Glutamatergic neuron (in vitro differentiated cells): ENCODE results near the gene ANKRD12. TPM values are rescaled to one million over a fixed set of nuclear protein-coding genes. Genes with fewer than 3 reads are reported as not detected.

Experiments
- DNase-seq: peaks from one replicate; pipeline ENCODE4 v3.0.0; 2022
- H3K27ac Mint-ChIP-seq: one replicate; pipeline ENCODE4 v1.8.0; 2020; ENCODE audit warnings: mild to moderate bottlenecking, mixed read lengths, inconsistent platforms; ENCODE audit not compliant: unreplicated experiment
- H3K27me3 Mint-ChIP-seq: one replicate; pipeline ENCODE4 v1.8.0; 2020; ENCODE audit warnings: mild to moderate bottlenecking, moderate library complexity, mixed read lengths, inconsistent platforms; ENCODE audit not compliant: unreplicated experiment
- H3K36me3 Mint-ChIP-seq: one replicate; pipeline ENCODE4 v1.8.0; 2020; ENCODE audit warnings: mild to moderate bottlenecking, mixed read lengths, inconsistent platforms; ENCODE audit not compliant: unreplicated experiment
- H3K4me1 Mint-ChIP-seq: one replicate; pipeline ENCODE4 v1.8.0; 2020; ENCODE audit warnings: mild to moderate bottlenecking, low read depth, mixed read lengths, inconsistent platforms; ENCODE audit not compliant: unreplicated experiment
- H3K4me3 Mint-ChIP-seq: one replicate; pipeline ENCODE4 v1.8.0; 2020; ENCODE audit warnings: mild to moderate bottlenecking, mixed read lengths, inconsistent platforms; ENCODE audit not compliant: unreplicated experiment
- H3K9me3 Mint-ChIP-seq: one replicate; pipeline ENCODE4 v1.8.0; 2020; ENCODE audit warnings: mild to moderate bottlenecking, moderate library complexity, mixed read lengths, inconsistent platforms; ENCODE audit not compliant: unreplicated experiment
- CTCF ChIP-seq: fragments of 200-600 bp; sonication (generic); IDR thresholded peaks from one replicate; pipeline ENCODE4 v1.5.0; 2021; ENCODE audit not compliant: partially characterized antibody, unreplicated experiment
- total RNA-seq: library from RNA; stranded (reverse); fragmentation: NEBNext Ultra II Directional; extraction: Animal tissue kit (Norgen Biotek cat#: 25700); gene quantifications from one replicate; pipeline ENCODE4 v1.2.1, GENCODE V29; 2021; ENCODE audit not compliant: unreplicated experiment

ANKRD12 gene
- total RNA-seq, 1 donor from 2014 or later, result 41.6 TPM

GRCh38 chr18:9292047-9292446, 155.5 kb downstream of the ANKRD12 start:
- no peak for DNase-seq
- H3K27ac Mint-ChIP-seq, result no peak overlapping the region
- peaks cover 6% of the 10 kb centered on the region for H3K9me3 Mint-ChIP-seq
- H3K4me3 Mint-ChIP-seq, result no peak overlapping the region
- TF ChIP-seq CTCF, result no peak
- peaks cover 5% of the 10 kb centered on the region for H3K27me3 Mint-ChIP-seq
- peaks cover 11% of the 10 kb centered on the region for H3K36me3 Mint-ChIP-seq
- H3K4me1 Mint-ChIP-seq, result no peaks in the 10 kb centered on the region

GRCh38 chr18:9293948-9294347, 157.4 kb downstream of the ANKRD12 start:
- Mint-ChIP-seq H3K9me3 (peaks cover 6% of the 10 kb centered on the region), H3K36me3 (peaks cover 11% of the 10 kb centered on the region), H3K27me3 (peaks cover 5% of the 10 kb centered on the region)

GRCh38 chr18:9296233-9297006, 159.8 kb downstream of the ANKRD12 start:
- TF ChIP-seq CTCF, result no peak
- H3K36me3 Mint-ChIP-seq, result peaks cover 11% of the 10 kb centered on the region
- no peak overlapping the region for H3K27ac Mint-ChIP-seq
- H3K4me3 Mint-ChIP-seq, result no peak overlapping the region
- DNase-seq, result no peak
- H3K4me1 Mint-ChIP-seq, result no peaks in the 10 kb centered on the region
- H3K9me3 Mint-ChIP-seq, result peaks cover 6% of the 10 kb centered on the region
- H3K27me3 Mint-ChIP-seq, result peaks cover 5% of the 10 kb centered on the region

More at GRCh38 chr18:9293948-9294347, 157.4 kb downstream of the ANKRD12 start:
- no peak for TF ChIP-seq CTCF
- Mint-ChIP-seq H3K4me3 (no peak overlapping the region), H3K4me1 (no peaks in the 10 kb centered on the region), H3K27ac (no peak overlapping the region)
- DNase-seq, result no peak

- H3K27ac Mint-ChIP-seq, result no peak overlapping the region
- H3K4me3 Mint-ChIP-seq, result no peak overlapping the region
- no peak for TF ChIP-seq CTCF
- DNase-seq, result no peak
- no peaks in the 10 kb centered on the region for H3K4me1 Mint-ChIP-seq
- H3K27me3 Mint-ChIP-seq, result peaks cover 5% of the 10 kb centered on the region
- peaks cover 7% of the 10 kb centered on the region for H3K36me3 Mint-ChIP-seq
- H3K9me3 Mint-ChIP-seq, result peaks cover 6% of the 10 kb centered on the region
These were observed 160.4 kb downstream of the ANKRD12 start for GRCh38 chr18:9297007-9297393.

GRCh38 chr18:9304388-9305070, 167.9 kb downstream of the ANKRD12 start:
- Mint-ChIP-seq H3K36me3 (peaks cover 14% of the 10 kb centered on the region), H3K27me3 (no peaks in the 10 kb centered on the region), H3K27ac (no peak overlapping the region), H3K9me3 (no peaks in the 10 kb centered on the region), H3K4me1 (no peaks in the 10 kb centered on the region), H3K4me3 (no peak overlapping the region)
- DNase-seq, result no peak
- no peak for TF ChIP-seq CTCF
